Measurements from ENCODE around the gene MTSS2.

Gene MTSS2

DNA sequence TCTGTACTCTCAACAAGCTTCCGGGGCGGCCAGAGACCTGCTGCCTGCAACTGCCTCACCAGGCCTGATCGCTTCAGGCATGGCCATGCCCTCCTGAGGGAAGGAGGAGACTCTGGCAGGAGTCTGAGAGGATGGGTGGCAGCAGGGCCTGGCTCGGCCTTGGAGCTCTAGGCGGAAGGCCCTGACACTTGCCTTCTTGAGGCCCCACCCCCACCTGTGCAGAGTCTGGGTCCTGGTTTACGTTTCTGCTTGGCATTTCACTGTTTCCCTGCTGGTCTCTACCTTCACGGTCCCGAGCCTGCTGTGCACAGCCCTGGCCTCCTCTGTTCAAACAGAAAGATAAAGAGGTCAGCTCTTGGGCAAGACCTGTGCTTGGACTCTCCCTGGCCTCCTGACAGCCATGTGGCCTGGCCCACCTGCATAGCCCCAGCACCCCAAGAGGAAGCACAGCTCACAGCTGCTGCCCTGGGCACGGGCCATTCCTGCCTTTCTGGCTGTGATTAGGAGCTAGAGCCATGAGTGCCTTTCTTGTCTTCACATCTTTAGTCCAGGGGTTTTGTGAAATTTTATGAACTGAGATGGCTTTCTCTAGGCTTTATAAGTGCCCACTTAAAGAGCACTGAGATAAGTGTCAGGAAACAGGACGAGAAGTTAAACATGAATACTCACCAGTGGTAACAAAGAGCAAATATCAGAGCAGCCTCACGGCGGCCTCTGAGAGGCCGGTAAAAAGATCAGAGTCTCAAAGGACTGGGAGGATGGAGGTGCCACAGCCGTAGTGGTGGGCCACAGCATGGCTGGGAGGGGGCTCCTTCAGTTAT is 25.6 kb upstream of the MTSS2 start:
- peaks cover 3% of the 10 kb centered on the region for H3K36me3 Mint-ChIP-seq (ENCODE audit: insufficient read depth)
- H3K27me3 Mint-ChIP-seq: no peaks in the 10 kb centered on the region
- no peaks in the 10 kb centered on the region for H3K9me3 Mint-ChIP-seq
- no peaks in the 10 kb centered on the region for H3K4me1 Mint-ChIP-seq
- H3K4me3 Mint-ChIP-seq: no peak overlapping the region
- ATAC-seq (replicated peaks; ENCODE audit: extremely low read depth, poor library complexity, severe bottlenecking) (no peak), DNase-seq (ENCODE audit: low spot score in 2 of 2) (no peak)
- H3K27ac Mint-ChIP-seq (ENCODE audit: low read depth): peak overlapping the region; percentile 67

GRCh38 chr16:70710422-70711210 is 24.8 kb upstream of the MTSS2 start:
- H3K4me1 Mint-ChIP-seq: no peaks in the 10 kb centered on the region
- peak overlapping the region; percentile 67 for H3K27ac Mint-ChIP-seq (ENCODE audit: low read depth)
- no peak overlapping the region for H3K4me3 Mint-ChIP-seq
- H3K9me3 Mint-ChIP-seq: no peaks in the 10 kb centered on the region
- H3K36me3 Mint-ChIP-seq (ENCODE audit: insufficient read depth): peaks cover 4% of the 10 kb centered on the region
- H3K27me3 Mint-ChIP-seq: no peaks in the 10 kb centered on the region
- no peak for DNase-seq (ENCODE audit: low spot score in 2 of 2)
- no peak for ATAC-seq (replicated peaks; ENCODE audit: extremely low read depth, poor library complexity, severe bottlenecking)

DNA sequence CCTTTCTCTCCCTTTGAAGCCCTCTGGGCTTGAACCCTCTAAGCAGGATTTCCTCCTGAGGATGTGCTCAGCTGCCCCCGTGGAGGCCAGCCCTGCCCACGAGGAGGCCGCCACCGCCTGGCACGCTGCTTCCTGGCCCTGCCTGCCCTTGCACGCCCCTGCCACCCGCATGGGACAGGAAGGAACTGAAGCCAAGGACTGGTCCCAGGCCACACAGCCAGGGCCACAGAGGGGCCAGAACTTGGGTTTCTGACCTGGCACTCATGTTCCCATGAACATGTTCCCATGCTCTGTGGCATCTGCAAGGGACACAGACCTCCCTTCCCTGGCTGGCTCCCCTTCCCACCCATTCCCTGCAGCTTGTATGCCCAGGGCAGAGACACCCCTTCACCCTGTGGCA is 24.1 kb upstream of the MTSS2 start:
- Mint-ChIP-seq H3K4me3 (no peak overlapping the region), H3K27me3 (no peaks in the 10 kb centered on the region), H3K27ac (ENCODE audit: low read depth) (no peak overlapping the region), H3K36me3 (ENCODE audit: insufficient read depth) (peaks cover 4% of the 10 kb centered on the region), H3K4me1 (no peaks in the 10 kb centered on the region), H3K9me3 (no peaks in the 10 kb centered on the region)
- DNase-seq (ENCODE audit: low spot score in 2 of 2) (no peak), ATAC-seq (replicated peaks; ENCODE audit: extremely low read depth, poor library complexity, severe bottlenecking) (no peak)

DNA sequence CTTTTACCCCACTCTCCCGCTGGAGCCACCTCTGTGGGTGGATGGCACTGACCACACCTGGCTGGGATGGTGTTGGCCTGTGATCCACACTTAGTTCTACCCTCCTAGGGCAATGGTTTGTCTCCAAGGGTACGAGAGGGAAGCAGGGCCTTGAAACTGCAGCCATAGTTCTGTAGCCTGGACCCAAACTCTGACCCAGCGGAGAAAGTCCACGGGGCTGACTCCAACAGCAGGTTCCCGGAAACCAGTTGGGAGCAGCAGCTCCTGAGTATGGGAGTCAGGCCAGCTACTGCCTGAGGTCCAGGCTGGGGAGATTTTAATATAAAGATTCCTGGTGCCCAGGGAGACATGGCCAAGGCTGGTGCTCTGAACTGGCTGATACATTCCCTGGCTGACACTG is 23.6 kb upstream of the MTSS2 start:
- Mint-ChIP-seq H3K36me3 (ENCODE audit: insufficient read depth) (peaks cover 4% of the 10 kb centered on the region), H3K9me3 (no peaks in the 10 kb centered on the region)

GRCh38 chr16:70708366-70709246 is 22.8 kb upstream of the MTSS2 start:
- peaks cover 4% of the 10 kb centered on the region for H3K36me3 Mint-ChIP-seq (ENCODE audit: insufficient read depth)
- H3K4me1 Mint-ChIP-seq: no peaks in the 10 kb centered on the region
- no peak overlapping the region for H3K4me3 Mint-ChIP-seq
- H3K9me3 Mint-ChIP-seq: no peaks in the 10 kb centered on the region
- DNase-seq (ENCODE audit: low spot score in 2 of 2): no peak
- ATAC-seq (replicated peaks; ENCODE audit: extremely low read depth, poor library complexity, severe bottlenecking): no peak
- H3K27me3 Mint-ChIP-seq: no peaks in the 10 kb centered on the region
- H3K27ac Mint-ChIP-seq (ENCODE audit: low read depth): peak overlapping the region; percentile 46

More for the DNA sequence above, 23.6 kb upstream of the MTSS2 start:
- no peak for DNase-seq (ENCODE audit: low spot score in 2 of 2)
- Mint-ChIP-seq H3K27me3 (no peaks in the 10 kb centered on the region), H3K4me3 (no peak overlapping the region), H3K4me1 (no peaks in the 10 kb centered on the region), H3K27ac (ENCODE audit: low read depth) (no peak overlapping the region)
- no peak for ATAC-seq (replicated peaks; ENCODE audit: extremely low read depth, poor library complexity, severe bottlenecking)

DNA sequence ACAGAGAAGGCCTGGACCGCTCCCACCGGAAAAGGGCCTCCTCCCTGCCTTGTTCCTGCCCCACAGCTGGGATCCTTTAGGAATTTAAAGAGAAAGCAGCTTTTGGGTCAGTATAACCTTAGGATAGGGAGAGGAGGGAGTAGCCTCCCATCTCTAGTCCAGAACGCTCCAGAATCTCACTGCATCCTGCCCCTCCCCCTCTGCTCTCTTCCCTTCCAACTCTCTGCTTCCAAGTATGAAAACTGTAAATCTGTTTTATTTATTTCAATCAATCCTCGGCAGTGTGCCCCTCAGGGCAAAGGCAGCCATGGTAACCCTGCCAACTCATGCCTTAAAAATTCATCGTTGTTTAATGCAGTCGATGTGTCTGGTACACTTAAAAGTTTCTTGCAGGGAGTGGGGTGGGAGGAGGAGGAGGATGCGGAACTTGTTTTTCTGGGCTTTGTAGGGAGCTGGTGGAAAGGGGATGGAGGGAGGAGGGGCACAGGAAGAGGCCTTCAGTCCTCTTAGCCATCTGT is 21.2 kb upstream of the MTSS2 start:
- no peak overlapping the region for H3K4me3 Mint-ChIP-seq
- peak overlapping the region; percentile 63 for H3K27ac Mint-ChIP-seq (ENCODE audit: low read depth)
- peaks cover 2% of the 10 kb centered on the region for H3K36me3 Mint-ChIP-seq (ENCODE audit: insufficient read depth)
- no peak for DNase-seq (ENCODE audit: low spot score in 2 of 2)
- no peaks in the 10 kb centered on the region for H3K9me3 Mint-ChIP-seq
- H3K27me3 Mint-ChIP-seq: no peaks in the 10 kb centered on the region
- no peak for ATAC-seq (replicated peaks; ENCODE audit: extremely low read depth, poor library complexity, severe bottlenecking)
- H3K4me1 Mint-ChIP-seq: peaks cover 2% of the 10 kb centered on the region

DNA sequence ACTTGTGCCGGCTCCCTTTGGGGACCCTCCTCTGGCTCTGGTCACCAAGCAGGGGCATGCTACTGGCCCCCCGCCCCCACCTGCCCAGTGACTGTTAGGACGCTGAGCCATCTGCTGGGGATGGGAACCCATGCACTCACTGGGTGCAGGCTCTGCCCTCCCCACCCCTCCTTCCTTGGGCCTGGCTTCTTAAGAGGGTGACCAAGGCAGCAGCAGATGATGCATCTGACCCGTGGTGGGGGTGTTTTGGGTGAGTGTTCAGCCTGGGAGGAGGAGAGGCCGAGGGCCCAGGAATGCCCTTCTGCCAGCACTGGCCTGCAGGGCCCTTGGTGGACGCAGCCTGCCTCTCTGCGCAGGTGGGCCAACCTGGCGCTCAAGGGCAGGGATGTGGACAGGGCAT is 19.2 kb upstream of the MTSS2 start:
- Mint-ChIP-seq H3K9me3 (no peaks in the 10 kb centered on the region), H3K36me3 (ENCODE audit: insufficient read depth) (peaks cover 2% of the 10 kb centered on the region), H3K27ac (ENCODE audit: low read depth) (no peak overlapping the region)

GRCh38 chr16:70704586-70704985 is 18.7 kb upstream of the MTSS2 start:
- DNase-seq (ENCODE audit: low spot score in 2 of 2) (no peak), ATAC-seq (replicated peaks; ENCODE audit: extremely low read depth, poor library complexity, severe bottlenecking) (no peak)
- Mint-ChIP-seq H3K27ac (ENCODE audit: low read depth) (no peak overlapping the region), H3K4me1 (peaks cover 9% of the 10 kb centered on the region), H3K36me3 (ENCODE audit: insufficient read depth) (peaks cover 2% of the 10 kb centered on the region), H3K27me3 (no peaks in the 10 kb centered on the region), H3K4me3 (no peak overlapping the region), H3K9me3 (no peaks in the 10 kb centered on the region)

More for the DNA sequence above, 19.2 kb upstream of the MTSS2 start:
- peaks cover 9% of the 10 kb centered on the region for H3K4me1 Mint-ChIP-seq
- DNase-seq (ENCODE audit: low spot score in 2 of 2): no peak
- ATAC-seq (replicated peaks; ENCODE audit: extremely low read depth, poor library complexity, severe bottlenecking): no peak
- no peaks in the 10 kb centered on the region for H3K27me3 Mint-ChIP-seq
- H3K4me3 Mint-ChIP-seq: no peak overlapping the region

- Mint-ChIP-seq H3K4me3 (no peak overlapping the region), H3K27me3 (no peaks in the 10 kb centered on the region), H3K4me1 (peaks cover 9% of the 10 kb centered on the region), H3K36me3 (ENCODE audit: insufficient read depth) (peaks cover 2% of the 10 kb centered on the region), H3K27ac (ENCODE audit: low read depth) (no peak overlapping the region), H3K9me3 (no peaks in the 10 kb centered on the region)
- ATAC-seq (replicated peaks; ENCODE audit: extremely low read depth, poor library complexity, severe bottlenecking) (no peak), DNase-seq (ENCODE audit: low spot score in 2 of 2) (no peak)
These were observed 18.1 kb upstream of the MTSS2 start for GRCh38 chr16:70703835-70704381.

GRCh38 chr16:70703041-70703834 is 17.4 kb upstream of the MTSS2 start:
- Mint-ChIP-seq H3K9me3 (no peaks in the 10 kb centered on the region), H3K27me3 (no peaks in the 10 kb centered on the region), H3K36me3 (ENCODE audit: insufficient read depth) (peaks cover 5% of the 10 kb centered on the region), H3K4me1 (peaks cover 9% of the 10 kb centered on the region), H3K27ac (ENCODE audit: low read depth) (no peak overlapping the region), H3K4me3 (no peak overlapping the region)
- no peak for DNase-seq (ENCODE audit: low spot score in 2 of 2)
- ATAC-seq (replicated peaks; ENCODE audit: extremely low read depth, poor library complexity, severe bottlenecking): no peak

GRCh38 chr16:70702624-70703023 is 16.8 kb upstream of the MTSS2 start:
- Mint-ChIP-seq H3K4me3 (no peak overlapping the region), H3K9me3 (no peaks in the 10 kb centered on the region), H3K27ac (ENCODE audit: low read depth) (no peak overlapping the region), H3K4me1 (peaks cover 14% of the 10 kb centered on the region), H3K36me3 (ENCODE audit: insufficient read depth) (peaks cover 5% of the 10 kb centered on the region), H3K27me3 (no peaks in the 10 kb centered on the region)
- ATAC-seq (replicated peaks; ENCODE audit: extremely low read depth, poor library complexity, severe bottlenecking) (no peak), DNase-seq (ENCODE audit: low spot score in 2 of 2) (no peak)
